GM21786 (cell line): ENCODE results near the gene PARP3.
A peak's percentile ranks its signal among the peaks of the same experiment; 100 is the strongest.
"Not testable (repeated sequence)": the region's sequence is repeated elsewhere in the genome, so short reads cannot be mapped to it uniquely, and the experiment has no call there.

Experiments used
- ATAC-seq: cut with Tn5 transposase; IDR thresholded peaks from one replicate; pipeline ENCODE4 v1.9.1; 2021; ENCODE audit not compliant: unreplicated experiment

The PARP3 gene

DNA sequence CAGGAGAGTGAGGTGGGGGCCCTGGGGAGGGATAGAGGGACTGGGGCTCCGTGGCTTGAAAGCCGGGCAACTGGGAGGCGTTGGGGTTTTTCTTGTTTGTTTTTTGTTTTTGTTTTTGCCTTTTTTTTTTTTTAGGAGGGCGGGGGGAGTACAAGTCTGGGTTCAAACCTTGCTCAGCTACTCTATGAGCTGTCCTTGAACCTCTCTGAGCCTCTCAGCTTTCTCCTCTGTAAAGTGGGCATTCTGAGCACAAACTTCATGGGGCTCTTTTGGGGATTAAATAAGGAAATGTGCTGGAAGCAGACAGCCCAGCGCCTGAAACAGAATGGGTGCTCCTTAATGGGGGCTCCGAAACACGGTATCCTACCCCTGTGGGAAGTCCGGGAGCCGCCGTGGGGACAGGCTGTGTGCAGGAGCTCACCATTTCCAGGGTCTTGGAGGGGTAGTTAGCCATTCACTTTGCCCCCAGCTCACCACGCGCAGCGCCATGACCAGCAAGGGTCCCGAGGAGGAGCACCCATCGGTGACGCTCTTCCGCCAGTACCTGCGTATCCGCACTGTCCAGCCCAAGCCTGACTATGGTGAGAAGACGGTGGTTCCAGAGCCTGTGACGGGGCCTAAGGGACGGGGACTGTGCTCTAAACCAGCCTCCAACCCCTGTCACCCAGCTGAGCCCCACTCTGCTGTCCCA lies 41.6 kb downstream of the PARP3 start:
- no peak for ATAC-seq

- ATAC-seq = no peak
Observed at GRCh38 chr3:51984269-51984647, 42.1 kb downstream of the PARP3 start.

DNA sequence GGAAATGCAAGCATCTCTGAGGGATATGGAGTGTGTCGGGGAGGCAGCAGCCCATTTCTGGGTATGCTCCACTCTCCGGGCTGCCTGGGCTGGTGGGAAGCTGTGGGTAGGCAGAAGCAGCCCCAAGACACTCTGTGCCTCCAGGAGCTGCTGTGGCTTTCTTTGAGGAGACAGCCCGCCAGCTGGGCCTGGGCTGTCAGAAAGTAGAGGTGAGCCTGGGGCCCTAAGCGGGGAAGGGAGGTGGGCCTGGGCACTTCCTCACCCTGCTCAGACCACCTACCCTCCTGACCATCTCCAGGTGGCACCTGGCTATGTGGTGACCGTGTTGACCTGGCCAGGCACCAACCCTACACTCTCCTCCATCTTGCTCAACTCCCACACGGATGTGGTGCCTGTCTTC lies 42.9 kb downstream of the PARP3 start:
- no peak for ATAC-seq

- ATAC-seq = no peak
Observed at GRCh38 chr3:51986010-51986947, 44.1 kb downstream of the PARP3 start.

DNA sequence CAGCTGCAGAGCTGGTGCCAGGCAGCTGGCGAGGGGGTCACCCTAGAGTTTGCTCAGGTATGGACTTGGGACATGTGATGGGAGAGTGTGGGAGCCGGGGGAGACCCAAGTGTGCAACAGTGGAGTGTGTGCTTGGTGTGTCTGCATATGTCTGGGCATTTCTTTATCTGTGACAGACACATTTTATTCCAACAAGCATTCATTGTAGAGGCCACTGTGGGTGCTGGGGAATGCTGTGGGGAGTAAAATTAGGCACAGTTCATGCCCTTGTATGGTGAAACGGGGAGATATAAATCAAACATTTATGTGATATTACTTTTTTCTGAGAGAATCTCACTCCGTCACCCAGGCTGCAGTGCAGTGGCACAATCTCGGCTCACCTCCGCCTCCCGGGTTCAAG lies 45.4 kb downstream of the PARP3 start:
- ATAC-seq = no peak

GRCh38 chr3:51988286-51989146 lies 46.4 kb downstream of the PARP3 start:
- ATAC-seq = no peak

- not testable (repeated sequence) for ATAC-seq
Observed at GRCh38 chr3:51990501-51990971, 48.4 kb downstream of the PARP3 start.

- ATAC-seq = no peak
Observed at GRCh38 chr3:51992017-51992682, 50.0 kb downstream of the PARP3 start.

GRCh38 chr3:51993657-51994056 lies 51.5 kb downstream of the PARP3 start:
- not testable (repeated sequence) for ATAC-seq

GRCh38 chr3:51994530-51994929 lies 52.4 kb downstream of the PARP3 start:
- ATAC-seq = no peak

DNA sequence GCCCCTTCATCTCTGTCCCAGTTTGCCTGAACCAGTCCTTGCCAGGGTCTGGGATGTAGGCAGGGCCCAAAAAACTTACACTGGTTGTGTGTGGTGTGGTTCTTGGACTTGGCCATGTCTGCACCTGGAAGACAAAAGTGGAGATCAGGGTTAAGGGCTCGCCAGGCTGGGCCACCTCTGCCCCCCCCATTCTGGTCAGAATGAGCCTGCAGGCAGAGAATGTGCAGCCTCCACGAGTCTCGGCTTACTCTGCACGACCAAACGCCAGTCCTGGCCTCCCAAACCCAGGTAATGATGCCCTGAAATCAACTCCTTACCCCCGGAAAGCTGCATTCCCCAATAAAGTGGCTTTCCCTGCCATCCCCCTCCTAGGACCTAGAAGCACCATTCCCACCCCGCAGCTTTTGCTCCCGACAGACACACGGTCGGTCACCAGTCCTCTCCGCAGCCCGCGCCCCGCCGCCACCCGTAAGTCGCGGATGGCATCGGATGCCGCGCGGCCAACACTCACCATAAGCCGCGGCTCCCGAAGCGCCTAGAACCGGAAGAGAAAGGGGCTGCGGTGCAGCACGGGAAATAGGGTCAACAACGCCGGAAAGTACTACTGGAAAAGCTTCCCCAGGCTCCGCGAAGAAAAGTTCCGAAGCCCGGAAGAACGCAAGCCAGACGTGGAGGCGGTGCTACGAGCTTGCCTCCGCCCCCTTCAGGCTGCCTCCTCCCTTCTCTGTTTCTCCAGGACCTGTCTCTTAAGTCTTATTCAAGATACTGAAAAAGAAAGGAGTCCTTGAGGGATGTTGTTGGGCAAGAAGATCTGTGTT lies 53.4 kb downstream of the PARP3 start, which contains the start of gene RPL29:
Gene RPL29, minus strand, starts transcription at position 550 of the 818 bp plus-strand sequence. Its CDS starts 434 bp downstream, at position 116.
- peak; percentile 90 for ATAC-seq

GRCh38 chr3:51997172-51997571 lies 55.0 kb downstream of the PARP3 start:
- no peak for ATAC-seq

DNA sequence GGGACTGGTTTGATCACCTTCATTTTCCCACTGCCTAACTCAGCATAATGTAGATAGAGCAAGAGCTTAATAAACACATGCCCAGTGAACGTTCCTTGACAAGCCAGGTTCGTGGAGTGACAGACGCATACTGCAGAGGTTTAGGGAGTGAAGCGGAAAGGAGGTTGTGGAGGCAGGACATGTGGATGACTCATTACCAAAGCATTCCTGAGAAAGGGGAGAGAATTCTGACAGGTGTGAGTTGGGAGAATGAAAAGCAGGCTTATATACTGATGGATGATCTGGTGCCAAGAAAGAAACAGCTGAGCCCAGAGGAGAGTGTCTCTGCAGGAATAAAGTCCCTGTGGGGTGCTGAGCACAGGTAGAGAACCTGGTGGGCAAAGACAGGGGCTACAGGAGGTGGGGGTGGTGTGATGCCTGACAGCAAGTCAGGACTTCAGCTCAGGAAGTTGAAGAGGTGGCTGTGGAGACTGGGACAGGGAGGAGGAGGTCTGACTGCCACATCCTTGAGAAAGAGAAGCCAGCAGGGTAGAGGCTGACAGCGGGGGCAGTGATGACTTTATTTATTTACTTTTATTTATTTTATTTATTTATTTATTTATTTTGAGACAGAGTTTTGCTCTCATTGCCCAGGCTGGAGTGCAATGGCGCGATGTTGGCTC lies 55.9 kb downstream of the PARP3 start:
- ATAC-seq = no peak
